Measurements from ENCODE around the gene NTN1.

Gene NTN1

GRCh38 chr17:9162275-9162985, 141.1 kb downstream of the NTN1 start:
- DNase-seq (ENCODE audit: low read depth), result no peak

- DNase-seq (ENCODE audit: low read depth), result no peak
Observed at GRCh38 chr17:9166788-9167187, 145.5 kb downstream of the NTN1 start.

DNA sequence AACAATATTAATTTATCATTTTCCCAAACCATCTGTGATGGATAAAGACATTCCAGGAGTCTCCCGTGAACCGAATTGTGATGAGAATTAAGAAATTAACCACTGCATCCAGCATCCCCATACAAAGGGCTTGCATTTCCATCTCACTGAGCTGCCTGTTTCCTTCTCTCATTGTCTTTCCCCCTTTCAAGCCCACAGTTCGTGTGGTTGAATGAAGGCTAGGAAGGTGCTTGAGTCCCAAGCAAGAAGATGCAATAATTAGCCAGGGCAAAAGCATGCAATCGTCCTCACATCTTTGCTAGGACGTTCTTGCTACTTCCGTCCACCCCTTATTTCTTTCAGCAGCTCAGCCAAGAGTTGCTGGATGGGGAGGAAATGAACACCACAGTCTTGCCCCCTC, 146.1 kb downstream of the NTN1 start:
- no peak for DNase-seq (ENCODE audit: low read depth)

DNA sequence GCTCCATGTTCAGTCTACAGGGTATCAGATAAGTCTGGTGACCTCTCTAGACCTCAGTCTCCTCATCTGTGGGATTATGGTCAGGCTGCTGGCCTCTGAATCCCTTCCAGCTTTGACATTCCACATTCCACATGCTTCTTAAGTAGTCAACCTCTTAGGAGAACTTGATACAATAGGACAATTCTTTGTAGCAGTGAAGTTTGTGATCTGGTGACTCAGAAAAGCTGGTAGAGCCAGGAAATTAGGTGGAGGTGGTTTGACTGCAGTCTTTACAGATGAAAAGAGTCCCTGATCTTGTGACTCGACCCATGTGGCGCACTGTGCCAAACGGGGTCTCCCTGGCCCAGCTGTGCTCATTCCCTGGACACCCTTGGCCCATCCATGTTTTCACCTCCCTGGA, 147.8 kb downstream of the NTN1 start:
- no peak for DNase-seq (ENCODE audit: low read depth)

GRCh38 chr17:9170336-9170735, 149.0 kb downstream of the NTN1 start:
- no peak for DNase-seq (ENCODE audit: low read depth)

- DNase-seq (ENCODE audit: low read depth), result no peak
Observed at GRCh38 chr17:9170853-9171252, 149.5 kb downstream of the NTN1 start.

GRCh38 chr17:9173386-9173983, 152.2 kb downstream of the NTN1 start:
- DNase-seq (ENCODE audit: low read depth), result no peak

GRCh38 chr17:9174312-9174711, 153.0 kb downstream of the NTN1 start:
- DNase-seq (ENCODE audit: low read depth), result no peak

GRCh38 chr17:9174779-9175574, 153.7 kb downstream of the NTN1 start:
- DNase-seq (ENCODE audit: low read depth), result no peak

GRCh38 chr17:9175700-9176467, 154.6 kb downstream of the NTN1 start:
- DNase-seq (ENCODE audit: low read depth), result no peak

DNA sequence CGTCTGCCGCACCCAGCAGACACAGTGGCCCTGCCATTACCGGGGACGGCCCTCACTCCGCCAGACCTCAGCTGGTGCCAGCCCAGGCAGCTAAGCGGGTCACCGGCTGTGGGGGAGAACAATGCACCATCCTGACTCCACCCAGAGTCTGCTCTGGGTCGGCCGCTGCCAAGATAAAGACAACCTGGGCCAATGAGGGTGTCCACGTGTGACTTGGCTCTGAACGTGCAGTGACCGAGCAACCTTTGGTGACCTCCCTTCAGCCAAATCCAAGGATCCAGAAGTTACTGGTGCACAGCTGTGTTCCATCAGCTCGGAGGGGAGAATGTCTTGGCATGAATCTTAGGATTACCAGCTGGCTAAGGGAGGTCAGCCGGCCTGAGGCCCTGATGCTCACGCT, 155.9 kb downstream of the NTN1 start:
- no peak for DNase-seq (ENCODE audit: low read depth)

GRCh38 chr17:9178319-9178718, 157.0 kb downstream of the NTN1 start:
- no peak for DNase-seq (ENCODE audit: low read depth)

- no peak for DNase-seq (ENCODE audit: low read depth)
Observed at GRCh38 chr17:9179602-9180001, 158.3 kb downstream of the NTN1 start.

DNA sequence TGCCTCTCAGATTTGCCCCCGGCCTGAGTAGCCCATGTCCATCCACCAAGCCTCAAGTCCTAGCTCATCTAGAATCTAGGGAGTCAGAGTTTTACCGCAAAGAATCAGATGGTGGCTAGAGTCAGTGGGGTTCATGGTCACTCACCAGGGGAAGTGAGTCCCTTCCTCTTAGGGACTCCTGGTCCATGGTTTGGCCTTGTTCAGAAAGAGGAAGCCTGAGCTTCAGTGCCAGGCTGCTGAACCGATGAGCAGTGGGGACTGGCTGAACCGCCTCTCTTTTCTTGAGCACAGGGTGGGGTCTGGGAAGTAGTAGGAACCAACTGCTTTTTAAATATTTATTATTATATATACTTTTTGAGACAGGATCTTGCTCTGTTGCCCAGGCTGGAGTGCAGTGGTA, 160.3 kb downstream of the NTN1 start:
- DNase-seq (ENCODE audit: low read depth), result no peak

- no peak for DNase-seq (ENCODE audit: low read depth)
Observed at GRCh38 chr17:9183306-9183705, 162.0 kb downstream of the NTN1 start.

- no peak for DNase-seq (ENCODE audit: low read depth)
Observed at GRCh38 chr17:9185142-9185541, 163.8 kb downstream of the NTN1 start.

- no peak for DNase-seq (ENCODE audit: low read depth)
Observed at GRCh38 chr17:9185688-9186284, 164.5 kb downstream of the NTN1 start.

DNA sequence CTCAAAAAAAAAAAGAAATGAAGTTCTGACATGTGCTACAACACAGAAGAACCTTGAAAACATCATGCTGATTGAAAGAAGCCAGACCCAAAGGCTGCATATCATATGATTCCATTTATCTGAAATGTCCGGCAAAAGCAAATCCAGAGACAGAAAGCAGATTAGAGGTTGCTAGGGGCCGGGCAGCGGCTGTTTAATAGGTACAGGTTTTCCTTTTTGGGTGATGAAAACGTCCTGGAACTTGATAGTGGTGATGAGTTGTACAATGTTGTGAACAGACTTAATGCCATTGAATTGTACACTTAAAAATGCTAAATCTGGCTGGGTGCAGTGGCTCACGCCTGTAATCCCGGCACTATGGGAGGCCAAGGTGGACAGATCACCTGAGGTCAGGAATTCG, 166.5 kb downstream of the NTN1 start:
- no peak for DNase-seq (ENCODE audit: low read depth)

DNA sequence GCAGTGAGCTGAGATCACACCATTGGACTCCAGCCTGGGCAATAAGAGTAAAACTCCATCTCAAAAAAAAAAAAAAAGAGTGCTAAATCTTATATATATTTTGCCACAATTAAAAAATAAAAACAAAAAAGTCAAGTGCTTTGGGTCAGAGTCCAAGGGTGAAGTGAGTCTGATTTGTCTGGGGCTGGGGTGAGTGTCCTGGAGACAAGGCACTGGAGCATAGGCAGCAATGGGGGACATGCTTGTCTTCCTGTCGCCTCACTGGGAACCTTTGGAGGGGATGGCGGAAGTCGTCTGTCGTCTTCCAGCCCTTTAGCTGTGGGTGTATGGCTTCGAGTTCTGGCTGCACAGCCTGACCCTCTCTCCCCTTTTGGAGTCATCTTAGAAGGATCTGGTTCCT, 167.1 kb downstream of the NTN1 start:
- DNase-seq (ENCODE audit: low read depth), result no peak

GRCh38 chr17:9189870-9190269, 168.6 kb downstream of the NTN1 start:
- no peak for DNase-seq (ENCODE audit: low read depth)

- no peak for DNase-seq (ENCODE audit: low read depth)
Observed at GRCh38 chr17:9192010-9192409, 170.7 kb downstream of the NTN1 start.

DNA sequence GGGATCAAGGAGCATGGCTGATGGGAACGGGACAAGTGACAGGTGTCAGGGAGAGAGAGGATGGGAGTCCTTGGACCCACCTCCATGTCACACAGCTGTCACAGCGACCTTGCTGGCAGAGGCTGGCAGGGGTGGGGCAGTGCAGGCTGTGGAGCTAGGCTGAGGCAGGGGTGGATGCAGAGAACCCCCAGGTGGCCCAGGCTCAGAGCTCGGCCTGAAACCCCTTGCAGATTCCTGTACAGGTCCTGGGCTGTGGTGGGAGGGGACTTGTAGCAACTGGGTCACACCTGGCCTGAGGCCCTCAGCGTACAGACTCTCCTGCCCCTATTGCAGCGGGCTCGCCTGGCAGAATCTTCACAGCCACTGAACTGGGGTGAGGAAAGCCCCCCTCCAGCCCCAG, 174.1 kb downstream of the NTN1 start:
- DNase-seq (ENCODE audit: low read depth), result no peak
